ENCODE measurements around the gene RHOG.

DNA sequence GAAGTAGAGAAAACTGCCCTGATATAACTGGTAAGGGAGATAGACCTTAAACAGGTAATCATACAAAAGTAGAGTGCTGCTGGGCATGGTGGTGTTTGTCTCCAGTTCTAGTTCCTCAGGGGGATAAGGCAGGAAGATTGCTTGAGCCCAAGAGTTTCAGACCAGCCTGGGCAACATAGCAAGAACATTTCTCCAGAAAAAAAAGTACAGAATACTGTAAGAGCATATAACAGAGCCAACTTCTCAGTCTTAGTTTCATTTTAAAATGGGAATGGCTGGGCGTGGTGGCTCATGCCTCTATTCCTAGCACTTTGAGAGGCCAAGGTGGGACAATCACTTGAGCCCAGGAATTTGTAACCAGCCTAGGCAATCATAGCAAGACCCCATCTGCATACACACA is 4.5 kb upstream of the RHOG start:
- TF ChIP-seq TAF1 (IDR thresholded peaks at IDR 0.05; ENCODE audit: low read depth): no peak
- no peak for TF ChIP-seq FOXM1 (IDR thresholded peaks at IDR 0.05; ENCODE audit: borderline replicate concordance, low read depth)
- TF ChIP-seq TCF12 (IDR thresholded peaks at IDR 0.05; ENCODE audit: low read depth): no peak
